ENCODE results near the gene CHPF.

GRCh38 chr2:219500135-219500534 is 43.5 kb downstream of the CHPF start:
- TF ChIP-seq CTCF (IDR thresholded peaks at IDR 0.05; ENCODE audit: insufficient read depth, low read length) (no peak), POLR2AphosphoS5 (IDR thresholded peaks at IDR 0.05; ENCODE audit: low read depth) (no peak), SPI1 (IDR thresholded peaks at IDR 0.05; ENCODE audit: borderline replicate concordance, low read depth) (no peak), GABPA (IDR thresholded peaks at IDR 0.05; ENCODE audit: low read depth) (no peak)
- TF ChIP-seq, protein P1, sequence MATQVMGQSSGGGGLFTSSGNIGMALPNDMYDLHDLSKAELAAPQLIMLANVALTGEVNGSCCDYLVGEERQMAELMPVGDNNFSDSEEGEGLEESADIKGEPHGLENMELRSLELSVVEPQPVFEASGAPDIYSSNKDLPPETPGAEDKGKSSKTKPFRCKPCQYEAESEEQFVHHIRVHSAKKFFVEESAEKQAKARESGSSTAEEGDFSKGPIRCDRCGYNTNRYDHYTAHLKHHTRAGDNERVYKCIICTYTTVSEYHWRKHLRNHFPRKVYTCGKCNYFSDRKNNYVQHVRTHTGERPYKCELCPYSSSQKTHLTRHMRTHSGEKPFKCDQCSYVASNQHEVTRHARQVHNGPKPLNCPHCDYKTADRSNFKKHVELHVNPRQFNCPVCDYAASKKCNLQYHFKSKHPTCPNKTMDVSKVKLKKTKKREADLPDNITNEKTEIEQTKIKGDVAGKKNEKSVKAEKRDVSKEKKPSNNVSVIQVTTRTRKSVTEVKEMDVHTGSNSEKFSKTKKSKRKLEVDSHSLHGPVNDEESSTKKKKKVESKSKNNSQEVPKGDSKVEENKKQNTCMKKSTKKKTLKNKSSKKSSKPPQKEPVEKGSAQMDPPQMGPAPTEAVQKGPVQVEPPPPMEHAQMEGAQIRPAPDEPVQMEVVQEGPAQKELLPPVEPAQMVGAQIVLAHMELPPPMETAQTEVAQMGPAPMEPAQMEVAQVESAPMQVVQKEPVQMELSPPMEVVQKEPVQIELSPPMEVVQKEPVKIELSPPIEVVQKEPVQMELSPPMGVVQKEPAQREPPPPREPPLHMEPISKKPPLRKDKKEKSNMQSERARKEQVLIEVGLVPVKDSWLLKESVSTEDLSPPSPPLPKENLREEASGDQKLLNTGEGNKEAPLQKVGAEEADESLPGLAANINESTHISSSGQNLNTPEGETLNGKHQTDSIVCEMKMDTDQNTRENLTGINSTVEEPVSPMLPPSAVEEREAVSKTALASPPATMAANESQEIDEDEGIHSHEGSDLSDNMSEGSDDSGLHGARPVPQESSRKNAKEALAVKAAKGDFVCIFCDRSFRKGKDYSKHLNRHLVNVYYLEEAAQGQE (IDR thresholded peaks at IDR 0.05; ENCODE audit: insufficient replicate concordance, low read depth) = no peak

Data from HL-60 (cell line).